ENCODE results near the gene ADGRF5.

DNA sequence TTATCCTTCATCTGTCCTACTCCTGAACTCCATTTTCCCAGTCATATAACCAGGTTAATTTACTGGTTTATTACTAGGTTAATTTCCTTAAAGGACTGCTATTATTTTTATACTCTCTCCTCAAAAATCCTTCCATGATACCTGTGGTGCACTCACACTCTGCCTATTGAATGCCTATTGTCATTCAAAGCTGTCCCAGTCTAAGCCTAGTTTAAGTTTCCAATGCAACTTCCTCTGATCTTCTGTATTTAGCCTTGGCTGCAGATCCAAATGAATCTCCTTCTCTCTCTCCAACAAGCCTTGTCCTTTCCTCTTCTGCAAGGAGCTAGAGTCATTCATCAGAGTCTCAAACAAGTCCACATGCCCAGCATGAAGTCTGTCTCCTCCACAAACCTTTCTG lies 41.3 kb upstream of the ADGRF5 start:
- no peak for TF ChIP-seq CTCF (conservative IDR thresholded peaks at IDR 0.05)
- no peak for TF ChIP-seq EZH2 (IDR thresholded peaks at IDR 0.05; ENCODE audit: low read depth)
